HepG2 (cell line): ENCODE results near the gene ZBTB34. TPM values are rescaled to one million over a fixed set of nuclear protein-coding genes. Genes with fewer than 3 reads are reported as not detected.

Experiments used
- BCL3 ChIP-seq: sonication (generic); formaldehyde crosslinking; IDR thresholded peaks from 2 replicates; pipeline ENCODE4 v1.5.1; 2020; ENCODE audit warnings: mild to moderate bottlenecking, missing genetic modification reagents, moderate library complexity
- GPBP1L1 ChIP-seq: sonication (generic); formaldehyde crosslinking; IDR thresholded peaks from 2 replicates; pipeline ENCODE4 v1.5.0; 2020; ENCODE audit warnings: mild to moderate bottlenecking, missing genetic modification reagents
- HES4 ChIP-seq: sonication (generic); formaldehyde crosslinking; IDR thresholded peaks from 2 replicates; pipeline ENCODE4 v1.9.0; 2021; ENCODE audit warnings: mild to moderate bottlenecking, missing genetic modification reagents, borderline replicate concordance
- IKZF4 ChIP-seq: sonication (generic); formaldehyde crosslinking; IDR thresholded peaks from 2 replicates; pipeline ENCODE4 v1.5.1; 2020; ENCODE audit warnings: borderline replicate concordance, mild to moderate bottlenecking, low read depth, missing genetic modification reagents; ENCODE audit errors: not compliant biosample characterization
- MTA1 ChIP-seq: sonication (generic); formaldehyde crosslinking; IDR thresholded peaks from 2 replicates; pipeline ENCODE4 v1.4.0; 2020; ENCODE audit warnings: missing genetic modification reagents, mild to moderate bottlenecking, borderline replicate concordance
- NKX3-1 ChIP-seq: sonication (generic); formaldehyde crosslinking; IDR thresholded peaks from 2 replicates; pipeline ENCODE4 v1.5.0; 2020; ENCODE audit warnings: missing genetic modification reagents
- RBAK ChIP-seq: sonication (generic); formaldehyde crosslinking; IDR thresholded peaks from 2 replicates; pipeline ENCODE4 v1.5.1; 2020; ENCODE audit warnings: mild to moderate bottlenecking, missing genetic modification reagents
- SIX4 ChIP-seq: sonication (generic); formaldehyde crosslinking; IDR thresholded peaks from 2 replicates; pipeline ENCODE4 v1.4.0; 2020; ENCODE audit warnings: missing genetic modification reagents
- TP53 ChIP-seq: sonication (generic); formaldehyde crosslinking; conservative IDR thresholded peaks from 2 replicates; pipeline ENCODE4 v1.4.0; 2020; ENCODE audit warnings: missing genetic modification reagents
- YEATS2 ChIP-seq: sonication (generic); formaldehyde crosslinking; IDR thresholded peaks from 2 replicates; pipeline ENCODE4 v1.4.0; 2020; ENCODE audit warnings: missing genetic modification reagents, borderline replicate concordance
- ZNF160 ChIP-seq: sonication (generic); formaldehyde crosslinking; IDR thresholded peaks from 2 replicates; pipeline ENCODE4 v1.8.0; 2022; ENCODE audit warnings: mild to moderate bottlenecking, inconsistent platforms, missing genetic modification reagents
- ZNF580 ChIP-seq: IDR thresholded peaks from 2 replicates; pipeline ENCODE4 v1.6.1; 2016; ENCODE audit warnings: low read depth, borderline replicate concordance
- ZNF660 ChIP-seq: sonication (generic); formaldehyde crosslinking; IDR thresholded peaks from 2 replicates; pipeline ENCODE4 v1.5.1; 2020; ENCODE audit warnings: mild to moderate bottlenecking, low read depth, missing genetic modification reagents, borderline replicate concordance
- ZNF720 ChIP-seq: sonication (generic); formaldehyde crosslinking; IDR thresholded peaks from 2 replicates; pipeline ENCODE4 v1.4.0; 2020; ENCODE audit warnings: missing genetic modification reagents
- ZSCAN12 ChIP-seq: sonication (generic); formaldehyde crosslinking; IDR thresholded peaks from 2 replicates; pipeline ENCODE4 v1.9.0; 2021; ENCODE audit warnings: mild to moderate bottlenecking, missing genetic modification reagents
- ZSCAN9 ChIP-seq: IDR thresholded peaks from 2 replicates; pipeline ENCODE4 v1.6.1; 2016; ENCODE audit warnings: borderline replicate concordance
- polyA plus RNA-seq, 8 experiments: library from polyadenylated mRNA; depleted of rRNA in 3 of 8; stranded (reverse) in 7 of 8; unstranded in 1 of 8; fragments of >200 nt; fragmentation: Illumina TruSeq in 4 of 8; extraction: Trizol in 4 of 8; gene quantifications; 2 replicates each; pipeline versions ENCODE4 v1.2.1 to v1.2.3, GENCODE V29; 2011 to 2016; ENCODE audit warnings: low read depth in 4 of 8, missing spikeins in 1 of 8, mixed read lengths in 1 of 8; ENCODE audit not compliant: insufficient read depth in 1 of 8
- total RNA-seq, 5 experiments: library from RNA; depleted of rRNA; stranded (reverse); fragments of >200 nt; fragmentation: Illumina TruSeq; extraction: Trizol; gene quantifications; 2 replicates each; pipeline ENCODE4 v1.2.3, GENCODE V29; 2016; ENCODE audit warnings: low read depth in 1 of 5
- TF ChIP-seq, protein P1 (sequence below): sonication (generic); formaldehyde crosslinking; IDR thresholded peaks from 2 replicates; pipeline ENCODE4 v1.5.0; 2020; ENCODE audit warnings: mild to moderate bottlenecking, missing genetic modification reagents
- TF ChIP-seq, protein P2 (sequence below): sonication (generic); formaldehyde crosslinking; IDR thresholded peaks from 2 replicates; pipeline ENCODE4 v1.5.1; 2020; ENCODE audit warnings: mild to moderate bottlenecking, missing genetic modification reagents, borderline replicate concordance

ZBTB34 gene
- total and polyA plus RNA-seq, 2 of the 13 experiments (the other 11 are each of a cell fraction or from before 2014, with no cell fraction given) = 5.9 to 8.7 TPM

- TF ChIP-seq IKZF4 = no peak
- TF ChIP-seq, protein P1, sequence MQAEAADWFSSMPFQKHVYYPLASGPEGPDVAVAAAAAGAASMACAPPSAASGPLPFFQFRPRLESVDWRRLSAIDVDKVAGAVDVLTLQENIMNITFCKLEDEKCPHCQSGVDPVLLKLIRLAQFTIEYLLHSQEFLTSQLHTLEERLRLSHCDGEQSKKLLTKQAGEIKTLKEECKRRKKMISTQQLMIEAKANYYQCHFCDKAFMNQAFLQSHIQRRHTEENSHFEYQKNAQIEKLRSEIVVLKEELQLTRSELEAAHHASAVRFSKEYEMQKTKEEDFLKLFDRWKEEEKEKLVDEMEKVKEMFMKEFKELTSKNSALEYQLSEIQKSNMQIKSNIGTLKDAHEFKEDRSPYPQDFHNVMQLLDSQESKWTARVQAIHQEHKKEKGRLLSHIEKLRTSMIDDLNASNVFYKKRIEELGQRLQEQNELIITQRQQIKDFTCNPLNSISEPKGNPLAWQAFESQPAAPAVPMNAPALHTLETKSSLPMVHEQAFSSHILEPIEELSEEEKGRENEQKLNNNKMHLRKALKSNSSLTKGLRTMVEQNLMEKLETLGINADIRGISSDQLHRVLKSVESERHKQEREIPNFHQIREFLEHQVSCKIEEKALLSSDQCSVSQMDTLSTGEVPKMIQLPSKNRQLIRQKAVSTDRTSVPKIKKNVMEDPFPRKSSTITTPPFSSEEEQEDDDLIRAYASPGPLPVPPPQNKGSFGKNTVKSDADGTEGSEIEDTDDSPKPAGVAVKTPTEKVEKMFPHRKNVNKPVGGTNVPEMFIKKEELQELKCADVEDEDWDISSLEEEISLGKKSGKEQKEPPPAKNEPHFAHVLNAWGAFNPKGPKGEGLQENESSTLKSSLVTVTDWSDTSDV = no peak
- TF ChIP-seq YEATS2 (CRISPR knock-in tag) = no peak
- TF ChIP-seq SIX4 (CRISPR knock-in tag) = no peak
- TF ChIP-seq GPBP1L1 (CRISPR knock-in tag) = no peak
- TF ChIP-seq ZNF160 (CRISPR knock-in tag) = no peak
- TF ChIP-seq ZSCAN9 (CRISPR knock-in tag) = no peak
- TF ChIP-seq ZNF720 = no peak
- 0 out of 2 replicates have a peak, but pooled peaks have one; percentile 46 for TF ChIP-seq BCL3 (CRISPR knock-in tag)
- no peak for TF ChIP-seq ZNF580 (CRISPR knock-in tag)
- TF ChIP-seq ZSCAN12 = no peak
- TF ChIP-seq HES4 (CRISPR knock-in tag) = no peak
- TF ChIP-seq, protein P2, sequence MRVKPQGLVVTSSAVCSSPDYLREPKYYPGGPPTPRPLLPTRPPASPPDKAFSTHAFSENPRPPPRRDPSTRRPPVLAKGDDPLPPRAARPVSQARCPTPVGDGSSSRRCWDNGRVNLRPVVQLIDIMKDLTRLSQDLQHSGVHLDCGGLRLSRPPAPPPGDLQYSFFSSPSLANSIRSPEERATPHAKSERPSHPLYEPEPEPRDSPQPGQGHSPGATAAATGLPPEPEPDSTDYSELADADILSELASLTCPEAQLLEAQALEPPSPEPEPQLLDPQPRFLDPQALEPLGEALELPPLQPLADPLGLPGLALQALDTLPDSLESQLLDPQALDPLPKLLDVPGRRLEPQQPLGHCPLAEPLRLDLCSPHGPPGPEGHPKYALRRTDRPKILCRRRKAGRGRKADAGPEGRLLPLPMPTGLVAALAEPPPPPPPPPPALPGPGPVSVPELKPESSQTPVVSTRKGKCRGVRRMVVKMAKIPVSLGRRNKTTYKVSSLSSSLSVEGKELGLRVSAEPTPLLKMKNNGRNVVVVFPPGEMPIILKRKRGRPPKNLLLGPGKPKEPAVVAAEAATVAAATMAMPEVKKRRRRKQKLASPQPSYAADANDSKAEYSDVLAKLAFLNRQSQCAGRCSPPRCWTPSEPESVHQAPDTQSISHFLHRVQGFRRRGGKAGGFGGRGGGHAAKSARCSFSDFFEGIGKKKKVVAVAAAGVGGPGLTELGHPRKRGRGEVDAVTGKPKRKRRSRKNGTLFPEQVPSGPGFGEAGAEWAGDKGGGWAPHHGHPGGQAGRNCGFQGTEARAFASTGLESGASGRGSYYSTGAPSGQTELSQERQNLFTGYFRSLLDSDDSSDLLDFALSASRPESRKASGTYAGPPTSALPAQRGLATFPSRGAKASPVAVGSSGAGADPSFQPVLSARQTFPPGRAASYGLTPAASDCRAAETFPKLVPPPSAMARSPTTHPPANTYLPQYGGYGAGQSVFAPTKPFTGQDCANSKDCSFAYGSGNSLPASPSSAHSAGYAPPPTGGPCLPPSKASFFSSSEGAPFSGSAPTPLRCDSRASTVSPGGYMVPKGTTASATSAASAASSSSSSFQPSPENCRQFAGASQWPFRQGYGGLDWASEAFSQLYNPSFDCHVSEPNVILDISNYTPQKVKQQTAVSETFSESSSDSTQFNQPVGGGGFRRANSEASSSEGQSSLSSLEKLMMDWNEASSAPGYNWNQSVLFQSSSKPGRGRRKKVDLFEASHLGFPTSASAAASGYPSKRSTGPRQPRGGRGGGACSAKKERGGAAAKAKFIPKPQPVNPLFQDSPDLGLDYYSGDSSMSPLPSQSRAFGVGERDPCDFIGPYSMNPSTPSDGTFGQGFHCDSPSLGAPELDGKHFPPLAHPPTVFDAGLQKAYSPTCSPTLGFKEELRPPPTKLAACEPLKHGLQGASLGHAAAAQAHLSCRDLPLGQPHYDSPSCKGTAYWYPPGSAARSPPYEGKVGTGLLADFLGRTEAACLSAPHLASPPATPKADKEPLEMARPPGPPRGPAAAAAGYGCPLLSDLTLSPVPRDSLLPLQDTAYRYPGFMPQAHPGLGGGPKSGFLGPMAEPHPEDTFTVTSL (CRISPR knock-in tag) = no peak
- no peak for TF ChIP-seq RBAK (CRISPR knock-in tag)
- no peak for TF ChIP-seq TP53
- TF ChIP-seq MTA1 = no peak
- no peak for TF ChIP-seq NKX3-1 (CRISPR knock-in tag)
- TF ChIP-seq ZNF660 = no peak
These were observed 54.2 kb downstream of the ZBTB34 start, which contains the start of gene RALGPS1 (continued) for GRCh38 chr9:126914458-126915280.
